Measurements from ENCODE around the gene MYCBP2.
"Not testable (repeated sequence)": the region's sequence is repeated elsewhere in the genome, so short reads cannot be mapped to it uniquely, and the experiment has no call there.

The MYCBP2 gene

DNA sequence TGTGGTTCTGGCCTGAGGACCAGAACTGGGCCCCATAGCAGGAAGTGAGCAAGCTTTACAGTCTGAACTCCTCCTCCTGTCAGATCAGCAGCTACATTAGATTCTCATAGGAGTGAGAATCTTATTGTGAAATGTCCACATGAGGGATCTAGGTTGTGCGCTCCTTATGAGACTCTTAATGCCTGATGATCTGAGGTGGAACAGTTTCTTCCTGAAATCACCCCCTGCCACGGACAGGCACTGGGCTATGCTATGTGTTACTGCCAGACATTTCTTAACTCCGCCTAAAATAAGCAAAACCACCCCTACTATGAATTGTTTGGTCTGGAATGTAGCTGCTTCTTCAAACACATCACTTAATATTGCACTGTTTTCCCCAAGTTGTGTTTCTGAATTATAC is 304.6 kb downstream of the MYCBP2 start:
- peak; percentile 53 for DNase-seq (ENCODE audit: low read depth)
- H3K4me3 ChIP-seq (ENCODE audit: low read length) = no peak overlapping the region
- no peak for TF ChIP-seq CTCF (conservative IDR thresholded peaks at IDR 0.05; ENCODE audit: low read length)

- no peak overlapping the region for H3K4me3 ChIP-seq (ENCODE audit: low read length)
- TF ChIP-seq CTCF (conservative IDR thresholded peaks at IDR 0.05; ENCODE audit: low read length) = no peak
These were observed 307.1 kb downstream of the MYCBP2 start for GRCh38 chr13:77019756-77020155.

GRCh38 chr13:77016888-77017623 is 309.8 kb downstream of the MYCBP2 start:
- no peak overlapping the region for H3K4me3 ChIP-seq (ENCODE audit: low read length)
- no peak for DNase-seq (ENCODE audit: low read depth)
- TF ChIP-seq CTCF (conservative IDR thresholded peaks at IDR 0.05; ENCODE audit: low read length) = no peak

More at GRCh38 chr13:77019756-77020155, 307.1 kb downstream of the MYCBP2 start:
- DNase-seq (ENCODE audit: low read depth) = no peak

DNA sequence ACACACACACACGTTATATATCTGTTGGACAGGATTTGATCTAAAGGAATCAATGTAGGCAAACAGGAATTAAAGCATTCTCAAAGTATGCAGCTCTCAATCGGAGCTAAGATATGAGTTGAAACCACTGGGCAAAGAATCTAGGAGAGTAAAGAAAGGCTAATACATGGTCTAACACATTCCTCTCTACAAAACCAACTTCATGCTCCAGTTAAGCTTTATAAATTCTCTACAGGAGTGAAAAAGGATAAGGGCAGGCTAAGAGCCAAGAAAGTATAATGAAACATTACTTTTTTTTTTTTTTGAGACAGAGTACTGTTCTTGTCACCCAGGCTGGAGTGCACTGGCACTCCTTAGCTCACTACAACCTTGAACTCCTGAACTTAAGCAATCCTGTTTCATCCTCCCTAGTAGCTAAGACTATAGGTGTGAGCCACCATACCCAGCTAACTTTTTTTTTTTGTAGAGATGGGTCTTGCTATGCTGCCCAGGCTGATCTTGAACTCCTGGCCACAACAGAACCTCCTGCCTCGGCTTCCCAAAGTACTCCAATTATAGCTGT is 310.6 kb downstream of the MYCBP2 start:
- no peak for DNase-seq (ENCODE audit: low read depth)
- H3K4me3 ChIP-seq (ENCODE audit: low read length) = no peak overlapping the region
- no peak for TF ChIP-seq CTCF (conservative IDR thresholded peaks at IDR 0.05; ENCODE audit: low read length)

DNA sequence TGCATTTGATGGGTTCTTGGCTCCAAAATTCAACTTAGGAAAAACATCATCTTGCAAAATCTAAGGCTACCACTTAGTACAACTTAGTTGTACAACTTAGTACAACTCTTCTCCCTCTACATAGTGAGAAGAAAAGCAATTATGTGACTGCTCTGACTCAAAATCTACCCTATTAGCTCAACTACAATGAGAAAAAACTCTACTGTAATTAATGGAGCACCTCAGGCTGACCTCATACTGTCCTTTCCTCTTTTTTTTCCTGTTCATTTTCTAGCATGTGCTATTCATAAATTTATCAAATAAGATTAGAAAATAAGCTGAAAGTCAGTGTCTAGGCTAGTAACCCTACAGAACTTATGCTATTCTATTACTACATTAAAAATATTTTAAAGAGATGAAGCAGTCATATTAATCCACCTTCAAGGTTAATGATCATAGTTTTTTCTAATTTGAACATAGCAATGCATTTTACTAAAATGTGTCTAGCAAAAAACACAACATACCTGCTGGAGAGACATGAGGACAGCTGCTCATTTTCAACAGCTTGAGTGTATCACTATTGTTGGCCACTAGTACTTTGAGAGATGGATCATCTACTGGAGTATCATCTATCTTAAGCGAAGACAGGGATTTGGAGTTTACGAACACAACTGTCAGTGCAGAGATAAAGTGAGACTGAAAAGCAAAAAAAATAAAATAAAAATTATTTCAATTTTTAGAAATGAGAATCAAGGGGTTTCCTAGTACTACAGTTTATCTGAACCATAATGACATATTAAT is 311.8 kb downstream of the MYCBP2 start:
- no peak for DNase-seq (ENCODE audit: low read depth)
- TF ChIP-seq CTCF (conservative IDR thresholded peaks at IDR 0.05; ENCODE audit: low read length) = no peak
- no peak overlapping the region for H3K4me3 ChIP-seq (ENCODE audit: low read length)

GRCh38 chr13:77013853-77014542 is 312.9 kb downstream of the MYCBP2 start:
- TF ChIP-seq CTCF (conservative IDR thresholded peaks at IDR 0.05; ENCODE audit: low read length) = no peak
- no peak for DNase-seq (ENCODE audit: low read depth)
- H3K4me3 ChIP-seq (ENCODE audit: low read length) = no peak overlapping the region

DNA sequence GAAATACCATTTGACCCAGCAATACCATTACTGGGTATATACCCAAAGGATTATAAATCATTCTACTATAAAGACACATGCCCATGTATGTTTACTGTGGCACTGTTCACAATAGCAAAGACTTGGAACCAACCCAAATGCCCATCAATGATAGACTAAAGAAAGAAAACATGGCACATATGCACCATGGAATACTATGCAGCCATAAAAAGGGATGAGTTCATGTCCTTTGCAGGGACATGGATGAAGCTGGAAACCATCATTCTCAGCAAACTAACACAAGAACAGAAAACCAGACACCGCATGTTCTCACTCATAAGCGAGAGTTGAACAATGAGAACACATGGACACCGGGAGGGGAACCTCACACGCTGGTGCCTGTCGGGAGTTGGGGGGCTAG is 317.2 kb downstream of the MYCBP2 start:
- DNase-seq (ENCODE audit: low read depth); H3K4me3 ChIP-seq (ENCODE audit: low read length): not testable (repeated sequence)

All from AG10803 (cell line).